Body of pancreas (tissue), 4 donors: Measurements from ENCODE around the gene IRAK4.

Experiments used
- CTCF ChIP-seq, 7 experiments: fragments of 450-650 bp in 4 of 7; fragments of 200-600 bp in 3 of 7; sonication (generic) in 3 of 7; IDR thresholded peaks; one replicate each; pipeline ENCODE4 v1.5.1; 2016 to 2019; ENCODE audit warnings: antibody characterized with exemption in 7 of 7
- POLR2A ChIP-seq, 3 donors: fragments of 450-650 bp; IDR thresholded peaks; one replicate each; pipeline ENCODE4 v1.6.1; 2016; ENCODE audit warnings: antibody characterized with exemption in 3 of 3, mild to moderate bottlenecking in 2 of 3

GRCh38 chr12:43805149-43805859 is 46.6 kb downstream of the IRAK4 start:
- TF ChIP-seq CTCF (IDR thresholded peaks at IDR 0.05) (no peak), POLR2A (IDR thresholded peaks at IDR 0.05) (no peak)
